HepG2 (cell line): ENCODE measurements around the gene UNC79. TPM values are rescaled to one million over a fixed set of nuclear protein-coding genes. Genes with fewer than 3 reads are reported as not detected.

Experiments used
- ATAC-seq: fragments of 200-7000 bp; cut with Tn5 transposase; 3 replicates; pipeline ENCODE4 v1.9.1; 2020; ENCODE audit warnings: mild to moderate bottlenecking, moderate library complexity
- BruUV-seq: library from RNA; stranded (reverse); fragments of 400-500 nt; replicated peaks from 2 replicates; lab custom pipeline; 2021; lab: Mats Ljungman, UMichigan
- CTCF ChIA-PET: fragments of 300-600 bp; formaldehyde crosslinking; extraction: SDS; loops from one replicate; lab custom pipeline; 2021; ENCODE audit warnings: low total read pairs, inconsistent platforms, low intra/inter-chr PET ratio; lab: Yijun Ruan, JAX
- POLR2A ChIA-PET: fragments of 350-600 bp; sonication (Branson Sonifier 250); formaldehyde crosslinking; loops from one replicate; lab custom pipeline; 2020; ENCODE audit warnings: antibody characterized with exemption, inconsistent platforms; lab: Yijun Ruan, JAX
- DNase-seq: peaks from one replicate; pipeline ENCODE4 v3.0.0-alpha.2; 2015; ENCODE audit warnings: low spot score
- FAIRE-seq: peaks from 3 replicates; lab custom pipeline; 2011; peaks lifted over from hg19 to GRCh38; lab: Jason Lieb, UNC
- H2AFZ ChIP-seq: one replicate; pipeline ENCODE4 v1.6.1; 2011; ENCODE audit warnings: low read length, inconsistent platforms
- H3K27ac ChIP-seq: fragments of 300-600 bp; 3 replicates; pipeline ENCODE4 v1.8.0; 2011; ENCODE audit warnings: mixed run types, mild to moderate bottlenecking, mixed read lengths, low read length, inconsistent platforms; ENCODE audit not compliant: insufficient read depth; ENCODE audit errors: extremely low read length
- H3K27me3 ChIP-seq, 2 experiments: fragments of 200-600 bp in 1 of 2; 2 replicates in 1 of 2; 3 replicates in 1 of 2; pipeline versions ENCODE4 v1.6.0 to v1.8.0; 2011; ENCODE audit warnings: low read length in 2 of 2, mild to moderate bottlenecking in 2 of 2, moderate library complexity in 2 of 2, inconsistent platforms in 1 of 2; ENCODE audit not compliant: insufficient read depth in 2 of 2, control insufficient read depth in 1 of 2
- H3K36me3 ChIP-seq, 2 experiments: fragments of 200-600 bp in 1 of 2; replicated peaks in 1 of 2; 2 replicates in 1 of 2; 3 replicates in 1 of 2; pipeline versions ENCODE4 v1.5.1 to v1.8.0; 2011; ENCODE audit warnings: low read length in 2 of 2, inconsistent platforms in 1 of 2; ENCODE audit not compliant: insufficient read depth in 2 of 2, control insufficient read depth in 1 of 2
- H3K4me1 ChIP-seq: 2 replicates; pipeline ENCODE4 v1.5.1; 2012; ENCODE audit warnings: low read length, inconsistent platforms; ENCODE audit not compliant: insufficient read depth
- H3K4me2 ChIP-seq: 2 replicates; pipeline ENCODE4 v1.6.0; 2011; ENCODE audit warnings: low read depth, low read length, inconsistent platforms
- H3K4me3 ChIP-seq, 3 experiments: fragments of 200-600 bp in 1 of 3; sonication (generic), shearing (Covaris generic) in 1 of 3; replicated peaks in 1 of 3; 2 replicates each; pipeline ENCODE4 v1.5.1; 2011 to 2016; ENCODE audit warnings: low read length in 3 of 3, inconsistent platforms in 2 of 3, low read depth in 2 of 3, mild to moderate bottlenecking in 2 of 3, control low read depth in 1 of 3, mixed read lengths in 1 of 3; ENCODE audit not compliant: insufficient read depth in 1 of 3
- H3K79me2 ChIP-seq: one replicate; pipeline ENCODE4 v1.6.1; 2011; ENCODE audit warnings: low read length, inconsistent platforms; ENCODE audit not compliant: insufficient read depth
- H3K9ac ChIP-seq: 2 replicates; pipeline ENCODE4 v1.6.0; 2011; ENCODE audit warnings: mild to moderate bottlenecking, low read depth, low read length, inconsistent platforms; ENCODE audit not compliant: insufficient read depth
- H3K9me3 ChIP-seq: 2 replicates; pipeline ENCODE4 v1.5.1; 2012; ENCODE audit warnings: mild to moderate bottlenecking, low read length
- H4K20me1 ChIP-seq: 2 replicates; pipeline ENCODE4 v1.6.0; 2011; ENCODE audit warnings: inconsistent platforms, mild to moderate bottlenecking, low read length, moderate library complexity; ENCODE audit not compliant: insufficient read depth
- AGO1 ChIP-seq: fragments of 200-400 bp; formaldehyde crosslinking; IDR thresholded peaks from 2 replicates; pipeline ENCODE4 v1.6.1; 2017; ENCODE audit warnings: mild to moderate bottlenecking, low read depth, low read length, moderate library complexity; ENCODE audit not compliant: poor library complexity, severe bottlenecking
- AGO2 ChIP-seq: fragments of 200-400 bp; formaldehyde crosslinking; optimal IDR thresholded peaks from 2 replicates; pipeline ENCODE3; 2017; ENCODE audit warnings: mild to moderate bottlenecking, low read depth, low read length, moderate library complexity
- ATF5 ChIP-seq: sonication (generic); formaldehyde crosslinking; IDR thresholded peaks from 2 replicates; pipeline ENCODE4 v1.4.0; 2020; ENCODE audit warnings: mild to moderate bottlenecking, low read depth, missing genetic modification reagents
- CENPT ChIP-seq: sonication (generic); formaldehyde crosslinking; IDR thresholded peaks from 2 replicates; pipeline ENCODE4 v1.8.0; 2022; ENCODE audit warnings: low read depth, mild to moderate bottlenecking, moderate library complexity, missing genetic modification reagents
- JUN ChIP-seq: sonication (generic); formaldehyde crosslinking; IDR thresholded peaks from 2 replicates; pipeline ENCODE4 v1.4.0; 2020; ENCODE audit warnings: mild to moderate bottlenecking, missing genetic modification reagents
- KDM2A ChIP-seq: sonication (generic); formaldehyde crosslinking; IDR thresholded peaks from 2 replicates; pipeline ENCODE4 v1.4.0; 2020; ENCODE audit warnings: low read depth, missing genetic modification reagents, borderline replicate concordance
- RBM22 ChIP-seq: fragments of 200-400 bp; formaldehyde crosslinking; optimal IDR thresholded peaks from 2 replicates; pipeline ENCODE3; 2017; ENCODE audit warnings: mild to moderate bottlenecking, low read length, moderate library complexity
- SALL1 ChIP-seq: sonication (generic); formaldehyde crosslinking; IDR thresholded peaks from 2 replicates; pipeline ENCODE4 v1.8.0; 2022; ENCODE audit warnings: mild to moderate bottlenecking, missing genetic modification reagents
- ZNF232 ChIP-seq: sonication (generic); formaldehyde crosslinking; IDR thresholded peaks from 2 replicates; pipeline ENCODE4 v1.4.0; 2020; ENCODE audit warnings: missing genetic modification reagents, borderline replicate concordance
- ZNF563 ChIP-seq: sonication (generic); formaldehyde crosslinking; IDR thresholded peaks from 2 replicates; pipeline ENCODE4 v1.8.0; 2022; ENCODE audit warnings: mild to moderate bottlenecking, moderate library complexity, missing genetic modification reagents
- WGBS: methylation state at CpG from one replicate; pipeline ENCODE4 v1.1.6; 2017; ENCODE audit warnings: low lambda C conversion rate; 5-methylcytosine and 5-hydroxymethylcytosine counted together
- in situ Hi-C: cut with HindIII; loops from 2 replicates; pipeline ENCODE4 v1.10.0; 2017; ENCODE audit warnings: low pct_unique_long_range_greater_than_20kb; ENCODE audit not compliant: extremely low pct_ligation_motif_present
- intact Hi-C: fragments of 100-400 bp; cut with micrococcal nuclease; formaldehyde crosslinking; loops from one replicate; pipeline ENCODE4 v1.10.0; 2022; ENCODE audit not compliant: unreplicated experiment
- polyA plus RNA-seq, 8 experiments: library from polyadenylated mRNA; depleted of rRNA in 3 of 8; stranded (reverse) in 7 of 8; unstranded in 1 of 8; fragments of >200 nt; fragmentation: Illumina TruSeq in 4 of 8; extraction: Trizol in 4 of 8; gene quantifications; 2 replicates each; pipeline versions ENCODE4 v1.2.1 to v1.2.3, GENCODE V29; 2011 to 2016; ENCODE audit warnings: low read depth in 4 of 8, missing spikeins in 1 of 8, mixed read lengths in 1 of 8; ENCODE audit not compliant: insufficient read depth in 1 of 8
- total RNA-seq, 5 experiments: library from RNA; depleted of rRNA; stranded (reverse); fragments of >200 nt; fragmentation: Illumina TruSeq; extraction: Trizol; gene quantifications; 2 replicates each; pipeline ENCODE4 v1.2.3, GENCODE V29; 2016; ENCODE audit warnings: low read depth in 1 of 5

Gene UNC79
- total and polyA plus RNA-seq, 2 of the 13 experiments (the other 11 are each of a cell fraction or from before 2014, with no cell fraction given) = under 0.01 TPM; not detected in 1

- FAIRE-seq (no peak), DNase-seq (no peak), ATAC-seq (peak; percentile 28)
- ChIA-PET CTCF (no interaction called here), POLR2A (no interaction called here)
- in situ Hi-C loops = no loop called here
- no peaks in the 10 kb centered on the region for H4K20me1 ChIP-seq
- intact Hi-C loops = no loop called here
- no peak overlapping the region for H3K9ac ChIP-seq
- H3K4me2 ChIP-seq = no peak overlapping the region
- H3K36me3 ChIP-seq = no peaks in the 10 kb centered on the region
- BruUV-seq = no TSS peak
- WGBS = 44% methylated on average over 7 of the region's 14 CpGs
- H3K9me3 ChIP-seq = no peaks in the 10 kb centered on the region
- no peak overlapping the region for H2AFZ ChIP-seq
- H3K4me3 ChIP-seq = no peak overlapping the region
- no peak overlapping the region for H3K27ac ChIP-seq
- H3K79me2 ChIP-seq = no peaks in the 10 kb centered on the region
- no peaks in the 10 kb centered on the region for H3K4me1 ChIP-seq
- H3K27me3 ChIP-seq = peaks cover 0 to 15% of the 10 kb centered on the region in 2 experiments; a peak in 2 of 5 replicates
- TF ChIP-seq KDM2A (0 out of 2 replicates have a peak, but pooled peaks have one; percentile 9), ZNF563 (CRISPR knock-in tag) (no peak)
Measured at GRCh38 chr14:93716746-93717667, 286.3 kb downstream of the UNC79 start.

DNA sequence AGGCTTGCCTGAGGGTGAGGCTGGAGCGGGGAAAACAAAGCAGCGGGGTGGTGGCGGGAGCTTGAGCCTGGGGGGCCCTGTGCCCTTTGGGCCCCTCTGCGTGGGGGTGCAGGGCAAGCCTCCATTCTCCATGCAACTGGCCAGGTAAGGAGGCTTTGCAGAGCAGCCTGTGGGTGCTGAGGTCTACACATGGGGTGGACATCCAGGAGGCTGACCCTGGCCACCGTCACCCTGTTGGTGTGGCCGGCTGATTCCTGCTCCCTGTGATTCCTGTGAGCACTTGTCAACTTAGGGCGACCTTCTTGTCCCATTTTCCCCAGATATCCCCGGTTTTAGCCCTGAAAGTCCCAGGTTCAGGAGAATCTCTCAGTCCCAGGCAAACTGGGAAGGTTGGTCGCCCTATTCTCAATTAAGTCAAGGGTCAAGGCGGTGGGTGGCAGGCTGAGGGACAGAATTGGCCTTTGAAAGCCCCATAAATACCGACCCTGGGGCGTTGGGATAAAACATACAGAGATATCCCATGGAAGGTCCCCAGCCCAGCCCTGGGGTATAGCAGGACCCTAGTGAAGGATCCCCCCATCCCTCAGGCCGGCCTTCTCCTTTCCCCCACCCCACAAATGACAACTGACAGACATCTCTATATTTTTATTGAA lies 287.1 kb downstream of the UNC79 start:
- peaks cover 0 to 11% of the 10 kb centered on the region in 2 experiments; a peak in 2 of 5 replicates for H3K27me3 ChIP-seq
- no peaks in the 10 kb centered on the region for H3K4me1 ChIP-seq
- WGBS = 40% methylated on average over 10 of the region's 13 CpGs
- H4K20me1 ChIP-seq = no peaks in the 10 kb centered on the region
- intact Hi-C loops (no loop called here), in situ Hi-C loops (no loop called here)
- TF ChIP-seq RBM22 = peak; percentile 65
- TF ChIP-seq KDM2A = 0 out of 2 replicates have a peak, but pooled peaks have one; percentile 2
- TF ChIP-seq CENPT (CRISPR knock-in tag) = no peak
- peak; percentile 83 for TF ChIP-seq AGO2
- TF ChIP-seq AGO1 = peak; percentile 51
- TF ChIP-seq JUN (CRISPR knock-in tag) = no peak
- TF ChIP-seq ATF5 = no peak
- no peak for TF ChIP-seq ZNF232 (CRISPR knock-in tag)
- TF ChIP-seq SALL1 (CRISPR knock-in tag) = no peak
- no peaks in the 10 kb centered on the region for H3K36me3 ChIP-seq
- H3K4me2 ChIP-seq = no peak overlapping the region
- ChIA-PET POLR2A (no interaction called here), CTCF (no interaction called here)
- BruUV-seq = no TSS peak
- H3K9me3 ChIP-seq = no peaks in the 10 kb centered on the region
- no peak overlapping the region for H2AFZ ChIP-seq
- DNase-seq = no peak
- no peak overlapping the region for H3K4me3 ChIP-seq
- H3K79me2 ChIP-seq = no peaks in the 10 kb centered on the region
- no peak for ATAC-seq
- FAIRE-seq = no peak
- no peak overlapping the region for H3K9ac ChIP-seq
- no peak overlapping the region for H3K27ac ChIP-seq
